NCI-H2107 (cell line): ENCODE data around the gene IFT172.
"Not testable (repeated sequence)": the region's sequence is repeated elsewhere in the genome, so short reads cannot be mapped to it uniquely, and the experiment has no call there.

Experiments used
- DNase-seq: peaks from one replicate; lab custom pipeline; 2025; lab: John Stamatoyannopoulos, UW

Gene IFT172

GRCh38 chr2:27489498-27490397 is at the start of gene IFT172:
IFT172 (minus strand) TSS chr2:27489743; CDS start chr2:27489653, 90 bp downstream.
- peak; percentile 98 for DNase-seq

GRCh38 chr2:27538839-27539450 is 49.4 kb upstream of the IFT172 start:
- DNase-seq, result not testable (repeated sequence)

- DNase-seq, result no peak
Observed at GRCh38 chr2:27537287-27537686, 47.7 kb upstream of the IFT172 start.

- DNase-seq, result no peak
Observed at GRCh38 chr2:27531983-27532382, 42.4 kb upstream of the IFT172 start.

GRCh38 chr2:27527182-27527581 is 37.6 kb upstream of the IFT172 start:
- DNase-seq, result no peak

GRCh38 chr2:27522400-27522945 is 32.9 kb upstream of the IFT172 start:
- no peak for DNase-seq

GRCh38 chr2:27520316-27520715 is 30.8 kb upstream of the IFT172 start:
- no peak for DNase-seq

- no peak for DNase-seq
Observed at GRCh38 chr2:27518782-27519113, 29.2 kb upstream of the IFT172 start.

GRCh38 chr2:27518113-27518781 is 28.7 kb upstream of the IFT172 start:
- DNase-seq, result no peak

GRCh38 chr2:27509326-27509725 is 19.8 kb upstream of the IFT172 start:
- DNase-seq, result peak; percentile 56

GRCh38 chr2:27507293-27507692 is 17.8 kb upstream of the IFT172 start:
- DNase-seq, result no peak

GRCh38 chr2:27506587-27506986 is 17.0 kb upstream of the IFT172 start:
- no peak for DNase-seq

GRCh38 chr2:27502142-27502541 is 12.6 kb upstream of the IFT172 start:
- no peak for DNase-seq

- no peak for DNase-seq
Observed at GRCh38 chr2:27501042-27501441, 11.5 kb upstream of the IFT172 start.

GRCh38 chr2:27498975-27499374 is 9.4 kb upstream of the IFT172 start:
- no peak for DNase-seq

- no peak for DNase-seq
Observed at GRCh38 chr2:27497288-27497627, 7.7 kb upstream of the IFT172 start.

GRCh38 chr2:27496357-27497287 is 7.1 kb upstream of the IFT172 start, which contains the start of gene GCKR:
GCKR (plus strand) TSS chr2:27496839; CDS start chr2:27496905, 66 bp downstream.
- DNase-seq, result no peak

GRCh38 chr2:27495840-27496356 is 6.4 kb upstream of the IFT172 start:
- no peak for DNase-seq

GRCh38 chr2:27494944-27495554 is 5.5 kb upstream of the IFT172 start, which contains the start of gene FNDC4:
FNDC4 (minus strand) TSS chr2:27495200; CDS start chr2:27494679, 521 bp downstream.
- no peak for DNase-seq

- no peak for DNase-seq
Observed at GRCh38 chr2:27494284-27494943, 4.9 kb upstream of the IFT172 start.
